DOHH2 (cell line): ENCODE results near the gene RAVER1.

ENCODE experiments used
- CTCF ChIP-seq: fragments of 200-600 bp; sonication (generic); IDR thresholded peaks from one replicate; pipeline ENCODE4 v1.5.1; 2014; ENCODE audit warnings: antibody characterized with exemption, mild to moderate bottlenecking, low read depth, low read length; ENCODE audit not compliant: poor library complexity, severe bottlenecking
- EZH2phosphoT487 ChIP-seq: fragments of 200-600 bp; sonication (generic); IDR thresholded peaks from 2 replicates; pipeline ENCODE4 v1.6.1; 2017; ENCODE audit warnings: borderline replicate concordance, mild to moderate bottlenecking, antibody characterized with exemption, low read length, moderate library complexity, mixed read lengths

GRCh38 chr19:10279737-10280442 lies 53.4 kb downstream of the RAVER1 start:
- TF ChIP-seq CTCF (no peak), EZH2phosphoT487 (no peak)
